A673 (cell line): ENCODE results near the gene L3MBTL3.

Experiments
- EZH2 ChIP-seq: fragments of 200-600 bp; sonication (generic); IDR thresholded peaks from 2 replicates; pipeline ENCODE4 v1.6.1; 2017; ENCODE audit warnings: borderline replicate concordance, low read depth, mild to moderate bottlenecking, mixed read lengths, antibody characterized with exemption, low read length; ENCODE audit not compliant: poor library complexity, severe bottlenecking
- TF ChIP-seq, protein P1 (sequence below): fragments of 300-800, 200-600 bp; sonication (generic); conservative IDR thresholded peaks from 2 replicates; pipeline ENCODE4 v1.5.1; 2017; ENCODE audit warnings: low read depth, mild to moderate bottlenecking, antibody characterized with exemption, low read length, moderate library complexity, mixed read lengths

DNA sequence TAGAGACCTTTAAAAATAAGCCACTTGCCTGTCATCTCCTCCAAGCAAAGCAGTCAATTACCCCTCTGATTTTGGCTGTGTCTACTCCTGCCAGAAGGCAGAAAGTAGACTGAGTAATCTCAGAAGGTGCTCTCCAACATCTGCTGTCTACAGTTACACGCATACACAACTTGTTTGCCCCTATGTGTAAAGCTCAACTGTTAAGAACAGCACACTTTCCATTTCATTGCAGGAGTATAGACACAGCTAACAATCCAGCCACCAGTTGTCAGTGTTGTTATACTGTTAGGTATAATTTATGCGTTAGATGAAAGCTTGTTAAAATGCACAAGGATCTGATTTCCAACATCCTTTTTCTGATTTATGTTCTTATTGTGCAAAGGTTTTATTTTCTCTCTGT is 116.2 kb downstream of the L3MBTL3 start:
- TF ChIP-seq, protein P1, sequence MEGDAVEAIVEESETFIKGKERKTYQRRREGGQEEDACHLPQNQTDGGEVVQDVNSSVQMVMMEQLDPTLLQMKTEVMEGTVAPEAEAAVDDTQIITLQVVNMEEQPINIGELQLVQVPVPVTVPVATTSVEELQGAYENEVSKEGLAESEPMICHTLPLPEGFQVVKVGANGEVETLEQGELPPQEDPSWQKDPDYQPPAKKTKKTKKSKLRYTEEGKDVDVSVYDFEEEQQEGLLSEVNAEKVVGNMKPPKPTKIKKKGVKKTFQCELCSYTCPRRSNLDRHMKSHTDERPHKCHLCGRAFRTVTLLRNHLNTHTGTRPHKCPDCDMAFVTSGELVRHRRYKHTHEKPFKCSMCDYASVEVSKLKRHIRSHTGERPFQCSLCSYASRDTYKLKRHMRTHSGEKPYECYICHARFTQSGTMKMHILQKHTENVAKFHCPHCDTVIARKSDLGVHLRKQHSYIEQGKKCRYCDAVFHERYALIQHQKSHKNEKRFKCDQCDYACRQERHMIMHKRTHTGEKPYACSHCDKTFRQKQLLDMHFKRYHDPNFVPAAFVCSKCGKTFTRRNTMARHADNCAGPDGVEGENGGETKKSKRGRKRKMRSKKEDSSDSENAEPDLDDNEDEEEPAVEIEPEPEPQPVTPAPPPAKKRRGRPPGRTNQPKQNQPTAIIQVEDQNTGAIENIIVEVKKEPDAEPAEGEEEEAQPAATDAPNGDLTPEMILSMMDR = 0 out of 2 replicates have a peak, but pooled peaks have one; percentile 33
- TF ChIP-seq EZH2 = no peak
